Measurements from ENCODE around the gene EMX2.
A peak's percentile ranks its signal among the peaks of the same experiment; 100 is the strongest.

Gene EMX2

DNA sequence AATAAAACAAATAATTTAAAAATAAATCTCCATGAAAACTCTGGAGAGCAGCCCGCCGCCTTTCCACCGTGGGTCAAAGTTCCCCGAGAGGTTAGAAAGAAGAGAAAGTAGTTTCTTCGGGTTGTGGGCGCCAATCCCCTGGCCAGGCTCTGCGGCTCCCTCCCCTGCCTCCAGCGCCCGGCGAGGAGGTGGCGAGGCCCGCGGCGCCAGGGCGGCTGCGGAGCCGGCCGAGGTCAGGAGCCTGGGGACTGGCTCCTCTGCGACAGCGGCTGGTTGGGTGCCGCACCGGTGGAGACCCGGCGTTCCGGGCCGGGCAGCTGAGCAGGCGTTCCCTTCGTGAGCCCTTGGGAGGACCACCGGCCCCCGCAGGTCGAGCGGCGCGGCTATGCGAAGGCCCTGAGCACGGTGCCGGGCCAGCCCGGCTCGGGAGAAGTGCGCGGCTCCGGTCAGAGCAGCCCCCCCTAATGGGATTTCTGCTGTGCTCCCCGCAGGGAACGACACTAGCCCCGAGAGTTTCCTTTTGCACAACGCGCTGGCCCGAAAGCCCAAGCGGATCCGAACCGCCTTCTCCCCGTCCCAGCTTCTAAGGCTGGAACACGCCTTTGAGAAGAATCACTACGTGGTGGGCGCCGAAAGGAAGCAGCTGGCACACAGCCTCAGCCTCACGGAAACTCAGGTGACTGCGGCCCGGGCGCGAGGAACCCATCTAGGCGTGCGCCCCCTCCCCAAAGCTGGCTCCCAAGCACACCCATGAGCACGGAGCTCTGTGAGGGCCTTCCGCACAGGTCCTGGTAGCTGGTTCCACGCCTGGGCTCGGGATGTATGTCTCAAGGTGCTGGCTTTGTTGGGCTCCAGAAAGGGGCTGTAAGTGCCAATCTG, 2.8 kb downstream of the EMX2 start:
- WGBS (ENCODE audit: insufficient coverage): 4% methylated on average over 64 of the region's 67 CpGs
- H3K27me3 ChIP-seq (replicated peaks in 2 of 5; ENCODE audit: control insufficient read depth in 4 of 5, insufficient read depth in 5 of 5, low read length in 4 of 5): peaks cover 17 to 100% (median 59%) of the 10 kb centered on the region in 5 experiments
- DNase-seq: peak in 1 of 3 donors; percentile 26
- H3K9me3 ChIP-seq (ENCODE audit: control extremely low read depth in 1 of 5, control insufficient read depth in 4 of 5, insufficient read depth in 2 of 5, low read depth in 1 of 5, low read length in 4 of 5): peaks cover 0 to 1% (median 0%) of the 10 kb centered on the region in 5 experiments
- ChIA-PET CTCF (interaction anchor here (1.8 to 4.1 kb wide), 2 partner anchors 8 to 11 kb away, joined by 8 to 22 read pairs; no protein-coding TSS in a partner anchor), POLR2A (no interaction called here)
- no peak overlapping the region for H3K27ac ChIP-seq (ENCODE audit: insufficient read depth in 1 of 2, low read depth in 1 of 2, low read length in 2 of 2, poor library complexity in 1 of 2, severe bottlenecking in 2 of 2)
- H3K36me3 ChIP-seq (ENCODE audit: control insufficient read depth in 4 of 4, insufficient read depth in 4 of 4, low read length in 3 of 4): no peaks in the 10 kb centered on the region
- H3K4me1 ChIP-seq (ENCODE audit: control extremely low read depth in 1 of 4, control insufficient read depth in 4 of 4, insufficient read depth in 4 of 4, low read length in 3 of 4): peaks cover 0 to 44% (median 15%) of the 10 kb centered on the region in 4 experiments
- H3K4me3 ChIP-seq (ENCODE audit: control insufficient read depth in 1 of 7, extremely low read depth in 1 of 7, insufficient read depth in 4 of 7, low read depth in 2 of 7, low read length in 6 of 7): peak overlapping the region in 2 of 7 experiments; percentile 19 to 33

DNA sequence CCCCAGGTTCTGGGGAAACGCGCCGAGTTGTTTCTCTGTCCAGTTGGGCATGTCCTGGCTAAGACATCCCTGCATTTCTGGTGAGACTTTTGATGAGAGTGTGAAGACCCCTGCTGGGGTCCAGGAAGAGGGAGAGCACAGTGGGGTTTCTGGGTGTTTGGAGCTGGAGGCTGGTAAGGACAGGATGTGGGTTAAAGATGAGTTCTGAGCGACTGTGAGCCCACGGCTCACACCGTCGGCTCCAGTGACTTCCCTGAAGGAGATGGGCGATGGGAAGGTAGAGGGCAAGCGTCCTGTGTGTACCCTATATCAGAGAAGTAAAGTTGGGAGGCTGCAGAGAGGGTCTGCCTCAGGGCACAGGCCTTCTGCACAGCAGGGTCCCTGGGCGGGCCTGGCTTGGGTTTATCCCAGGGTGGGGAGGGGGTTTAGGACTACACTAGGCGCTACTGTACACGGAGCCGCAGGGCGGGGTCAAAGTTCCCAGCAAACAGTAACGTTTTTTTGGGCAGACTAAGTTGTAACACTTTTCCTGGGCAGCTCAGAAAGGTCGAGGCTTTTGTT, 3.6 kb downstream of the EMX2 start:
- no peak for DNase-seq
- WGBS (ENCODE audit: insufficient coverage): 4% methylated on average over 9 of the region's 16 CpGs
- no peaks in the 10 kb centered on the region for H3K36me3 ChIP-seq (ENCODE audit: control insufficient read depth in 4 of 4, insufficient read depth in 4 of 4, low read length in 3 of 4)
- ChIA-PET CTCF (interaction anchor here (1.8 to 4.1 kb wide), 2 partner anchors 9 to 12 kb away, joined by 8 to 22 read pairs; no protein-coding TSS in a partner anchor), POLR2A (no interaction called here)
- H3K27me3 ChIP-seq (replicated peaks in 2 of 5; ENCODE audit: control insufficient read depth in 4 of 5, insufficient read depth in 5 of 5, low read length in 4 of 5): peaks cover 14 to 100% (median 57%) of the 10 kb centered on the region in 5 experiments
- H3K4me1 ChIP-seq (ENCODE audit: control extremely low read depth in 1 of 4, control insufficient read depth in 4 of 4, insufficient read depth in 4 of 4, low read length in 3 of 4): peaks cover 0 to 44% (median 15%) of the 10 kb centered on the region in 4 experiments
- H3K27ac ChIP-seq (ENCODE audit: insufficient read depth in 1 of 2, low read depth in 1 of 2, low read length in 2 of 2, poor library complexity in 1 of 2, severe bottlenecking in 2 of 2): no peak overlapping the region
- H3K4me3 ChIP-seq (ENCODE audit: control insufficient read depth in 1 of 7, extremely low read depth in 1 of 7, insufficient read depth in 4 of 7, low read depth in 2 of 7, low read length in 6 of 7): no peak overlapping the region
- peaks cover 0 to 1% (median 0%) of the 10 kb centered on the region in 5 experiments for H3K9me3 ChIP-seq (ENCODE audit: control extremely low read depth in 1 of 5, control insufficient read depth in 4 of 5, insufficient read depth in 2 of 5, low read depth in 1 of 5, low read length in 4 of 5)

DNA sequence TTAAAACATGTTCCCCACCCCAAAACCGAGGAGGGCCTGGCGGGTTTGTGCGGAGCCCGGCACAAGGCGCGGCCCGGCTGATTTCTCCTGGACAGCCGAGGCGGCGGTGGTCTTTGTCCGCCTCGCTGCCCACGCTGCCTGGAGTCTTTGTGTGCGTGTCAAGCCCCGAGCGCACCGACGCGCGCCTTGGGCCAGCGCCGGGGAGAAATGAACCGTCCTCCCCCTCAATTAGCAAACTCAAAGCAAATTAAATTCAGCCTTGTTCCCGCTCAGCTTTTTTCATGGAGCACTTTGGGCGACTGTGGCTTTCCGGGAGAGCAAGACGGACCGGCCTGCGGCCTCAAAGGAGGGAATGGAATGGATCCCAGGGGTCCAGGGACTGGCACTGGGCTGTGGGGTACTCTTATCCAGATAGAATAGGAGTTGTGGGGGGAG, 4.1 kb downstream of the EMX2 start:
- no peak overlapping the region for H3K4me3 ChIP-seq (ENCODE audit: control insufficient read depth in 1 of 7, extremely low read depth in 1 of 7, insufficient read depth in 4 of 7, low read depth in 2 of 7, low read length in 6 of 7)
- no peak for DNase-seq
- no peak overlapping the region for H3K27ac ChIP-seq (ENCODE audit: insufficient read depth in 1 of 2, low read depth in 1 of 2, low read length in 2 of 2, poor library complexity in 1 of 2, severe bottlenecking in 2 of 2)
- POLR2A ChIA-PET: no interaction called here
- 2% methylated on average over 24 of the region's 29 CpGs for WGBS (ENCODE audit: insufficient coverage)
- CTCF ChIA-PET: interaction anchor here (1.8 to 4.1 kb wide), 2 partner anchors 9 to 12 kb away, joined by 8 to 22 read pairs; no protein-coding TSS in a partner anchor
- H3K9me3 ChIP-seq (ENCODE audit: control extremely low read depth in 1 of 5, control insufficient read depth in 4 of 5, insufficient read depth in 2 of 5, low read depth in 1 of 5, low read length in 4 of 5): peaks cover 0 to 1% (median 0%) of the 10 kb centered on the region in 5 experiments
- peaks cover 14 to 100% (median 60%) of the 10 kb centered on the region in 5 experiments for H3K27me3 ChIP-seq (replicated peaks in 2 of 5; ENCODE audit: control insufficient read depth in 4 of 5, insufficient read depth in 5 of 5, low read length in 4 of 5)
- H3K36me3 ChIP-seq (ENCODE audit: control insufficient read depth in 4 of 4, insufficient read depth in 4 of 4, low read length in 3 of 4): no peaks in the 10 kb centered on the region
- peaks cover 0 to 44% (median 15%) of the 10 kb centered on the region in 4 experiments for H3K4me1 ChIP-seq (ENCODE audit: control extremely low read depth in 1 of 4, control insufficient read depth in 4 of 4, insufficient read depth in 4 of 4, low read length in 3 of 4)

DNA sequence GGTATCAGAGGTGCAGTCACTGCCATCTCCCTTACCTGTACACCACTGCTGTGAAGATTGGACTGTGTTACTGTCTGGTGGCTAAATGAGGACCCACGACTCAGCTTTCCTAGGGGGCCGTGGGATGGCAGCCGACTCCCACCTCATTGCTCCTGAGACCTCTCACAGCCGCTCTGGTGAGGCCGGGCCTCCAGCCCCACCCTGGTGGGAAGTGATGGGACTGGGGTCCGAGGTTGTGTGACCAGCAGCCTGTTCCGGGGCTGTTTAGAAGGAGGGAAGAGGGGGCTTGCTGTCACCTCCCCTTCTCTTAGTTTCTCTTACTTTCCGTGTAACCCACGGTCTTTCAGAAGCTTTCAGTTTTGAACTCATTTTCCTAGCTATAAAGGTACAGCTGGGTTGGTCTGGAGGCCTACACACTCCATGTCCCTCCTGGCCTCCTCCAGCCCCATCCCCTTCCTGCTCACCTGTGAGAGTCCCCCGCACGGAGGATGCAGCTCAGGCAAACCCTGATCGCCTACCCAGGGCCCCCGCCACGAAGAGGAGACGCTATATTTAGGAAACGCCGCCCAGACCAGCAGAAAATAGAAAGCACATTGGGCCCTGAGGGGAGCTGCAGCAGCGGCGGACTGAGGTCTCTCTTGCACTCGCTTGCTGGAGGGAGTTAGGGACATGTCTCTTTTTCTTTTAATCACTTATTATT, 4.6 kb downstream of the EMX2 start:
- peak in 1 of 3 donors; percentile 19 for DNase-seq
- Histone ChIP-seq H3K4me3 (ENCODE audit: control insufficient read depth in 1 of 7, extremely low read depth in 1 of 7, insufficient read depth in 4 of 7, low read depth in 2 of 7, low read length in 6 of 7) (peak overlapping the region in 3 of 7 experiments; percentile 13 to 50 (median 48)), H3K4me1 (ENCODE audit: control extremely low read depth in 1 of 4, control insufficient read depth in 4 of 4, insufficient read depth in 4 of 4, low read length in 3 of 4) (peaks cover 0 to 40% (median 13%) of the 10 kb centered on the region in 4 experiments), H3K9me3 (ENCODE audit: control extremely low read depth in 1 of 5, control insufficient read depth in 4 of 5, insufficient read depth in 2 of 5, low read depth in 1 of 5, low read length in 4 of 5) (peaks cover 0 to 1% (median 0%) of the 10 kb centered on the region in 5 experiments), H3K27ac (ENCODE audit: insufficient read depth in 1 of 2, low read depth in 1 of 2, low read length in 2 of 2, poor library complexity in 1 of 2, severe bottlenecking in 2 of 2) (no peak overlapping the region), H3K27me3 (replicated peaks in 2 of 5; ENCODE audit: control insufficient read depth in 4 of 5, insufficient read depth in 5 of 5, low read length in 4 of 5) (peaks cover 14 to 100% (median 61%) of the 10 kb centered on the region in 5 experiments), H3K36me3 (ENCODE audit: control insufficient read depth in 4 of 4, insufficient read depth in 4 of 4, low read length in 3 of 4) (no peaks in the 10 kb centered on the region)
- POLR2A ChIA-PET: no interaction called here
- CTCF ChIA-PET: interaction anchor here (1.6 to 4.1 kb wide), 3 partner anchors 10 to 15 kb away, joined by 5 to 22 read pairs (median 8); no protein-coding TSS in a partner anchor
- 4% methylated on average over 12 of the region's 20 CpGs for WGBS (ENCODE audit: insufficient coverage)

DNA sequence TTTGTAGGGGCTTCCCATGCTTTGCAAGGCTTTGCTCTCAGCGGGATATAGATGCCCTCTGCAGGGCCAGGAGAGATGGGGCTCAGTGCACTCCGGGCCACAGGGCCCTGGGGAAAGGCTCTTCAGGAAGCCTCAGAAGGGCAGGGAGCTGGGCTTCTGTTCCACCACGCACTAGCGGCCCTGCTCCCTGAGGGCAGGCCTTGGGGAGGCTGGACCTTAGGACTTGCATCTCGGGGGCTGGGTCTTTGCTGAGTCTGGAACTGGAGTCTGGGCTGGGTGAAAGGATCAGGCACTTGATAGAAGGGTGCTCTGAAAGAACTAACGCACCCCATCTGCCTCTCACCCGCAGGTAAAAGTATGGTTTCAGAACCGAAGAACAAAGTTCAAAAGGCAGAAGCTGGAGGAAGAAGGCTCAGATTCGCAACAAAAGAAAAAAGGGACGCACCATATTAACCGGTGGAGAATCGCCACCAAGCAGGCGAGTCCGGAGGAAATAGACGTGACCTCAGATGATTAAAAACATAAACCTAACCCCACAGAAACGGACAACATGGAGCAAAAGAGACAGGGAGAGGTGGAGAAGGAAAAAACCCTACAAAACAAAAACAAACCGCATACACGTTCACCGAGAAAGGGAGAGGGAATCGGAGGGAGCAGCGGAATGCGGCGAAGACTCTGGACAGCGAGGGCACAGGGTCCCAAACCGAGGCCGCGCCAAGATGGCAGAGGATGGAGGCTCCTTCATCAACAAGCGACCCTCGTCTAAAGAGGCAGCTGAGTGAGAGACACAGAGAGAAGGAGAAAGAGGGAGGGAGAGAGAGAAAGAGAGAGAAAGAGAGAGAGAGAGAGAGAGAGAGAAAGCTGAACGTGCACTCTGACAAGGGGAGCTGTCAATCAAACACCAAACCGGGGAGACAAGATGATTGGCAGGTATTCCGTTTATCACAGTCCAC, 5.4 kb downstream of the EMX2 start:
- ChIA-PET CTCF (interaction anchor here (1.6 to 4.1 kb wide), 2 partner anchors 10 to 16 kb away, joined by 5 to 22 read pairs; no protein-coding TSS in a partner anchor), POLR2A (no interaction called here)
- no peak for DNase-seq
- WGBS (ENCODE audit: insufficient coverage): 5% methylated on average over 22 of the region's 32 CpGs
- Histone ChIP-seq H3K36me3 (ENCODE audit: control insufficient read depth in 4 of 4, insufficient read depth in 4 of 4, low read length in 3 of 4) (no peaks in the 10 kb centered on the region), H3K27ac (ENCODE audit: insufficient read depth in 1 of 2, low read depth in 1 of 2, low read length in 2 of 2, poor library complexity in 1 of 2, severe bottlenecking in 2 of 2) (no peak overlapping the region), H3K4me3 (ENCODE audit: control insufficient read depth in 1 of 7, extremely low read depth in 1 of 7, insufficient read depth in 4 of 7, low read depth in 2 of 7, low read length in 6 of 7) (peak overlapping the region in 1 of 7 experiments; percentile 50), H3K9me3 (ENCODE audit: control extremely low read depth in 1 of 5, control insufficient read depth in 4 of 5, insufficient read depth in 2 of 5, low read depth in 1 of 5, low read length in 4 of 5) (peaks cover 0 to 1% (median 0%) of the 10 kb centered on the region in 5 experiments), H3K4me1 (ENCODE audit: control extremely low read depth in 1 of 4, control insufficient read depth in 4 of 4, insufficient read depth in 4 of 4, low read length in 3 of 4) (peaks cover 0 to 35% (median 10%) of the 10 kb centered on the region in 4 experiments), H3K27me3 (replicated peaks in 2 of 5; ENCODE audit: control insufficient read depth in 4 of 5, insufficient read depth in 5 of 5, low read length in 4 of 5) (peaks cover 20 to 100% (median 58%) of the 10 kb centered on the region in 5 experiments)

DNA sequence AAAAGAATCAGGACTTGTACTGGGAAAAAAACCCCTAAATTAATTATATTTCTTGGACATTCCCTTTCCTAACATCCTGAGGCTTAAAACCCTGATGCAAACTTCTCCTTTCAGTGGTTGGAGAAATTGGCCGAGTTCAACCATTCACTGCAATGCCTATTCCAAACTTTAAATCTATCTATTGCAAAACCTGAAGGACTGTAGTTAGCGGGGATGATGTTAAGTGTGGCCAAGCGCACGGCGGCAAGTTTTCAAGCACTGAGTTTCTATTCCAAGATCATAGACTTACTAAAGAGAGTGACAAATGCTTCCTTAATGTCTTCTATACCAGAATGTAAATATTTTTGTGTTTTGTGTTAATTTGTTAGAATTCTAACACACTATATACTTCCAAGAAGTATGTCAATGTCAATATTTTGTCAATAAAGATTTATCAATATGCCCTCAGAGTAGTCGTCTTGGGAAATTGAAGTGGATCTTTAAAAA, 6.6 kb downstream of the EMX2 start:
- Histone ChIP-seq H3K36me3 (ENCODE audit: control insufficient read depth in 4 of 4, insufficient read depth in 4 of 4, low read length in 3 of 4) (no peaks in the 10 kb centered on the region), H3K9me3 (ENCODE audit: control extremely low read depth in 1 of 5, control insufficient read depth in 4 of 5, insufficient read depth in 2 of 5, low read depth in 1 of 5, low read length in 4 of 5) (peaks cover 0 to 1% (median 0%) of the 10 kb centered on the region in 5 experiments), H3K27me3 (replicated peaks in 2 of 5; ENCODE audit: control insufficient read depth in 4 of 5, insufficient read depth in 5 of 5, low read length in 4 of 5) (peaks cover 20 to 100% (median 62%) of the 10 kb centered on the region in 5 experiments), H3K27ac (ENCODE audit: insufficient read depth in 1 of 2, low read depth in 1 of 2, low read length in 2 of 2, poor library complexity in 1 of 2, severe bottlenecking in 2 of 2) (no peak overlapping the region), H3K4me3 (ENCODE audit: control insufficient read depth in 1 of 7, extremely low read depth in 1 of 7, insufficient read depth in 4 of 7, low read depth in 2 of 7, low read length in 6 of 7) (no peak overlapping the region), H3K4me1 (ENCODE audit: control extremely low read depth in 1 of 4, control insufficient read depth in 4 of 4, insufficient read depth in 4 of 4, low read length in 3 of 4) (peaks cover 0 to 26% (median 8%) of the 10 kb centered on the region in 4 experiments)
- WGBS (ENCODE audit: insufficient coverage): no CpG with 5 or more reads among the region's 6 CpGs
- no peak for DNase-seq
- CTCF ChIA-PET: interaction anchor here (1.6 to 4.1 kb wide), 2 partner anchors 12 to 17 kb away, joined by 5 to 22 read pairs; no protein-coding TSS in a partner anchor
- POLR2A ChIA-PET: no interaction called here
